Neural cell (in vitro differentiated cells): Measurements from ENCODE around the gene GAB2.

ENCODE experiments used
- CTCF ChIP-seq: fragments of 450-650 bp; IDR thresholded peaks from 2 replicates; pipeline ENCODE4 v1.5.1; 2014; ENCODE audit warnings: antibody characterized with exemption, mild to moderate bottlenecking, moderate library complexity; ENCODE audit not compliant: poor library complexity, severe bottlenecking
- POLR2AphosphoS5 ChIP-seq: IDR thresholded peaks from 2 replicates; pipeline ENCODE4 v1.6.1; 2012
- RAD21 ChIP-seq: fragments of 450-650 bp; conservative IDR thresholded peaks from 2 replicates; pipeline ENCODE4 v1.6.1; 2014; ENCODE audit warnings: antibody characterized with exemption, mild to moderate bottlenecking, moderate library complexity
- SMC3 ChIP-seq: fragments of 450-650 bp; conservative IDR thresholded peaks from 2 replicates; pipeline ENCODE4 v1.6.1; 2014; ENCODE audit warnings: antibody characterized with exemption, mild to moderate bottlenecking, moderate library complexity; ENCODE audit not compliant: poor library complexity
- TAF1 ChIP-seq: IDR thresholded peaks from 2 replicates; pipeline ENCODE4 v1.6.1; 2012; ENCODE audit warnings: low read depth

- TF ChIP-seq CTCF (no peak), TAF1 (no peak), POLR2AphosphoS5 (no peak), RAD21 (no peak), SMC3 (no peak)
These were observed 250.7 kb downstream of the GAB2 start for GRCh38 chr11:78166855-78167469.
